A673 (cell line): ENCODE results near the gene DNAH1.

ENCODE experiments used
- CTCF ChIP-seq: fragments of 300-800, 200-600 bp; sonication (generic); conservative IDR thresholded peaks from 2 replicates; pipeline ENCODE4 v1.5.1; 2017; ENCODE audit warnings: low read depth, mild to moderate bottlenecking, antibody characterized with exemption, low read length, moderate library complexity, mixed read lengths
- EZH2 ChIP-seq: fragments of 200-600 bp; sonication (generic); IDR thresholded peaks from 2 replicates; pipeline ENCODE4 v1.6.1; 2017; ENCODE audit warnings: borderline replicate concordance, low read depth, mild to moderate bottlenecking, mixed read lengths, antibody characterized with exemption, low read length; ENCODE audit not compliant: poor library complexity, severe bottlenecking

GRCh38 chr3:52374173-52374572 lies 58.1 kb downstream of the DNAH1 start:
- TF ChIP-seq CTCF: no peak
- no peak for TF ChIP-seq EZH2
